HG02763 (cell line): ENCODE data around the gene POLG2.

Source experiments
- ATAC-seq: cut with Tn5 transposase; IDR thresholded peaks from one replicate; pipeline ENCODE4 v1.9.1; 2021; ENCODE audit warnings: mild to moderate bottlenecking, moderate library complexity; ENCODE audit not compliant: unreplicated experiment

Gene POLG2

DNA sequence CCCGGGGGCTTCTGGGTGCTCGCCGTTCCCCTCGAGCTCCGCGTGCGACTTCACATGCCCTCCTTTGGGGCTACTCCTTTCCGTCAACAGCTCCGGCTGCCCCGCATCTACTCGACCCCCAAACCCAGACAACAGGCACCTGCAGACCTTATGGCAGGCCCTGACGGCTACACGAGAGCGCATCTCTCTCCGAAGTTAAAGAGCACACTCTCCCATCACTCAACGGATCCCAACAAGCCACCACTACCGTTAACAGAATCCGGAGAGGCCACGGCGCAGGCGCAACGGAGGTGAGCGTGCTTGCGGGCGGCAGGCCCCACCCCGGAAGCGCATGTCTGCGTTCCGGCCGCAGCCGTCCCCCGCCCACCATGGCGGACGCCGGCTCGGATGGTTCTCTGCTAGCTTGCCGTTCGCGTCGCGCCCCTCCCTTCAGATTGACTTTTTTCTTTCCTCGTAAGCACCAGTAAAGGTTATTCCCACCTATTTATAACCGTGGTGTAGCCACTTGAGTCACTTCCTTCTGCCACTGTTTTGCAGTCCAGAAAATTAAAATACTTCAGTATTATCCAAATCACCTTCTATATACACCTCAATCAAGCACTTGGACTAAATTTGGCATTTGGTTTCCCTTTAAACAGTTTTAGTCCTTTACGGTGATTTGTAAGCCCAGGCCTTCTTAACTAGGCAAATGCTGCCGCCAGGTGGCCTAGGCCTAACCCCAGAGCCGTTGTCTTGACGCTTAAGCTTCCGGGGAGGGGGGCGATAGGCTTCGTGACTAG lies at the start of gene POLG2:
TSS of gene POLG2 (minus strand) at position 269 of the 779 bp plus-strand sequence. CDS start at position 183, 86 bp downstream.
- peak; percentile 83 for ATAC-seq

DNA sequence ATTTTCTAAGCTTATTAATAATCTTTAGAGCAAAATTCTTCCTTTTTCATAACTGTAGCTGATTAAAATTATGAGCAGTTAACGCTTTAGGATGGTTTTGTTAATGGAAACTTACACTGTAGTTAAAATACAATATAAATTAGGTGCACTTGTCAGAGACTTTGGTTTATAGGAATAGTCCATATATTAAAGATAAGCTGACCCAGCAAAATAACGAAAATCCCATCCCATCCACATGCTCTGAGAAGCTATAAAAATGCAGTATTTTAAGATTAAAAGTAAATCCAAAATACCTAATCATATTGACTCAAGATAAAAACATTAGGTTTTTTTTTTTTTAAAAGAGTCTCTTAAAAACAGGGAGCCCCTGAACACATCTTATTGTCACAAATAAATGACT lies 47.9 kb upstream of the POLG2 start:
- ATAC-seq, result no peak

DNA sequence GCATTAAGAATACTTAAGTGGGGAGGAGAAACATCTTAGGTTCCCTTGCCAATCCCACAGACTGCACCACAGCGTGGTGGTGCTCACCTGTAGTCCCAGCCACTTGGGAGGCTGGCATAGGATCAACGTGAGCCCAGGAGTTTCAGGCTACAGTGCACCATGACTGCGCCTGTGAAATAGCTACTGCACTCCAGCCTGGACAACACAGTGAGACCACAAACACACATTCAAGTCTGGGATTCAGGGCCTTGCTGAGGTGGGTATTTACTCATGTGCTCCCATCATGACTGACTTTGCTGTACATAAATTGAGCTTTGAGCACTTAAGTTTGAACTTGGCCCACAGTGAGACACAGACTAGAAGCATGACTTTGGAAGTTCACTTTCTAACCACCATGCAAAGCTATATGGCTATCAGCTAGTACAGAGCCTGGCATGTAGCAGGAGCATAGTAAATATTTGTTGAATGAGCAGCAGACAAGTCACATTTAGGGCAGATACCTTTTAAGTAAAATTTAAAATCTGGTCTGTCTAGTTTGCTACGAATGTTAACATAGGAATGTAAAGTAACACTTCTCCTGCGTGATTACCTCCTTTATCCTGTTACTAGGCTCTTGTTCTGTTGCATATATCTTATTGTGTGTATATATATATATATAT lies 43.4 kb upstream of the POLG2 start:
- ATAC-seq, result no peak

DNA sequence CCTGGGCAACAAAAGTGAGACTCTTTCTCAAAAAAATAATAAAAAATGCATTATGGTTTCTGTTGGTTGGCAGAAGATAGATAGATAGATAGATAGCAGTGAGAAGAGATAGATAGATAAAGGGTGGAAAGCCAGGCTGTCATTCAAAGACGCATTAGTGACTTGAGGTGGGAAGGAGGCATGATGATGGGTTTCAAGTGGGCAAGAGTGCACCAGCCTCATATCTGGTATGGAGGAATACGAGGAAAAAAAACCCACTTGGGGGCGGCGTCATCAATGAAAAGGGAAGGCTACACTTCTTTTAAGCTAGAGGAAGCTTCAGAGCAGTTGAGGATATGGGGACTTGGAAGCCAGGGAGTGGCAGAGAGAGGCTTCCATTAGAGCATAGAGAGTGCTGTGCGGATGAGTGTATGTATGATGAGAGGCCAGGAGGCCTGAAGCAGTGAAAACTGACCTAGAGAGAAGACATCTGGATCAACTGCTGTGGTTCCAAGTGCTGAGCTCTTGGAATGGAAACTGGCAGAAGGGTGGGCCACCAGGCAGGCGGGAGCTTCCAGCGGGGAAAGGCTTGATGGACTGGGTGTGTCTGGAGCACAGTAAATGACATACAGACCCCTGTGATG lies 41.8 kb upstream of the POLG2 start:
- no peak for ATAC-seq

DNA sequence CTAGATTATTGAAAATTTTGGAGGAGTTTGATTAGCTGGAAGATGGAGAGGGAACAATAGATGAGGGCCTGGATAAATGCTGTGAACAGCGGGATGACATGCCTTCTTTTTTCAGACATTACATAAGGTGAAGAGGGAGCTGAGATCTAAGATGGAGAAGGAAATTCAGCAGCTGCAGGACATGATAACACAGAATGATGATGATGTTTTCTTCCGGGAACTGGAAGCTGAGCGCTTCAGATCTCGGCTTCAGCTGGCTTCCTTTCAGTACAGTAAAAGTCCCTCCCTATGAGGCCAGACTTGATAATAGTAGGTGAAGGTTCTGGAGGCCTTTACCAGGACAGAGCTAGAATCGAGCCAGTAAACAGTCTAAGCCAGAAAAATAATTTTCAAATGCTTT lies 40.6 kb upstream of the POLG2 start:
- ATAC-seq, result no peak

DNA sequence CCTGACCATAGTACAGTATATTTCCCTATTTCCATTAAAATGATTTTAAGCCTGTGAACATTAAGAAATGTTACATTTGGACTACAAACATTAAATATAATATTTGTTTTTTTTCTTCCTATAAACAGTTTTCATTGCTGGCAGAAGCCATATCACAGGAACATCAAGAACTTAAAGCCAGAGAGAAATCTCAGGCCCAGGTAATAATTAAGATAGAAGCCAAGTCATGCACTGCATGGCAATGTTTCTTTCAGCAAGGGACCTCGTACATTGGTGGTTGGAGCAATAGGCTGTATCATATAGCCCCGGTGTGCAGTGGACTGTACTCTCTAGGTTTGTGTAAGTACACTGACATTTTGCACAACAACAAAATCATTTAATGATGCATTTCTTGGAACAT lies 40.1 kb upstream of the POLG2 start:
- ATAC-seq, result no peak

DNA sequence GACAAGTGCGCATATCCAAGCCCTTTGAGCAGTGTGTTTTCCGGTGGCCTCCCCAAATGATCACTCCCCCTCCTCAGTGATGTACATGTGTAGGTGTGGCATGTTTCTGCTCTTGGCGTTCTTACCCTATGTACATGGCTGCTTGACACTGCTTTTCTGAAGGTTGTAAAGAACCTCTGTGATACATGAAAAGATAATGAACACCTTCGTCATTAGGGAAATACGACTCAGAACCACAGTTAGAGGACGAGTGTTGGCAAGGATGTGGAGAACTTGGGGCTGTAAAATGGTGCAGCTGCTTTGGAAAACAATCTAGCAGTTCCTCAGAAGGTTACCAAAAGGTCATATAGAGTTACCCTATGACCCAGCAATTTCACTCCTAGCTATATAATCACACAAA lies 38.5 kb upstream of the POLG2 start:
- no peak for ATAC-seq

DNA sequence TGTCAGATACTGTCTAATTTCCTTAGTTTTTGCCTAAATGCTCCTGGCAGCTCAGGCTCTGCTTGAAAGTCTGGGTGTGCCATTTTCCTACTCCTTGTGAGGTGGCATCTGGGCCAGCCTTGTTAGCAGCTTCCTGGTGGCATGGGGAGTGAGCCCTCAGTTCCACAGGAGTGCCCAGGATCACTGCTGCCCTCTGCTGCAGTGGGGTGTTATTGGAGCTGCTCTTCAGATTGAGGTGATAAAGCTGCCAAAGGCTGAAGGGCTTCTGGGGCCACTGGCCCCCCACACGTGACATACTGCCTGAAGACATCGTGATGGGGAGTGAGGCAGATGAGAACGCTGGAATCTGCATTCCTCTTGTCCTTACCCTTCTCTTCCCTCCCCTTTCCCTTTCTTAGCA lies 37.3 kb upstream of the POLG2 start:
- ATAC-seq, result no peak

DNA sequence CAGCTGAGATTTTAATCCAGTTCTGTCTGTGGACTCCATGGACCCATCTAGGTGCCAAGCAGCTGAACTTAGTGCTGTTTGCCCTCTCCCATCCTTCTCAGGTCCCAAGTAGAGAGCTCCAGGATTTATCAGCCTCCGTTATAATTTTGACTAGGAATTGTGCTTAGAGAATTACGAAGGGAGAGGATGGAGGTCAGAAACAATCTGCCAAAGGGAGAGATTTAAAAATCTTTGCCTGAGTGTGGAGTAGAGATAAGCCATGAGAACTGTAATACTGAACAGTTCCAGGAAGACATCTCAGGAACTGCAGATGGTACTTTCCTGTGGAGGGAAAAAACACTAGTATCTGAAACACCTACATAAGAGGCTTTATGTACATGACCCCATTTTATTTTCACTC lies 36.9 kb upstream of the POLG2 start:
- ATAC-seq, result no peak

DNA sequence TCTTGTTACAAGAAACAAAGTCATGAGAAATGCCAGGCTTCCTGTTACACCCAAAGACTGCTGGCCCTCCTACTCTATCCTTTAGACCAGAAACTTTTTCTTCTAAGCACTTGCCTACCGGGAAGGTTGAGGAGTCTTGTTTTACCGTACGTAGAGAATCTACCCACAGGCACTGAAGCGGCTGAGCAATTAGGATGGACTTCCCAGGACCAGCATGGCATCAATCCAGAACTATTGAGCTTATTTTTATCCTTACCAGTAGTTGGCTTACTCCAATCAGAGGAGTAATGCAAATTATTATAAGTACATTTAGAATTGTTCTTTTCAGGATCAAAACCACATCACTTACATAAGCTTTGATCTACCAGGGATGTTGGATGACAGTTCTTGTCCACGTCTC lies 35.6 kb upstream of the POLG2 start:
- no peak for ATAC-seq

DNA sequence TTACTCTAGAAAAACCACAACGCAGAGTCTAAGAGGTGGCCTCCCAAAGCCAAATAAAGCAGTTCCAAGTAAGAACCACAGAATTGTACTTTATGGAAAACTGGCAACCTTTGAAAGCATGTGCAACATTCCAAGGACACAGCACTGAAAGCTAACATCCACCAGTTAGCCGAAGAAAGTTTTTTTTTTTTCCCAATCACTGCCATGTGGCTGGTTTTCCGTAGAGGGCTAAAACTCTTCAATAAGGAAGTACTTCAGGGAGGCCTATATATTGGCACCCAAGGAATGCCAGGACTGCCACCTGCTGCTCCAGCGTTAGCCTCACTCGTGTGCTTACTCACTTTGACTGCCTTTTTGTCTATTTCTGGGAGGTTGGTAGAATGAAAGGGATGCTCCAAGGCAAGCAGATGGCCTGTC lies 35.1 kb upstream of the POLG2 start:
- no peak for ATAC-seq

DNA sequence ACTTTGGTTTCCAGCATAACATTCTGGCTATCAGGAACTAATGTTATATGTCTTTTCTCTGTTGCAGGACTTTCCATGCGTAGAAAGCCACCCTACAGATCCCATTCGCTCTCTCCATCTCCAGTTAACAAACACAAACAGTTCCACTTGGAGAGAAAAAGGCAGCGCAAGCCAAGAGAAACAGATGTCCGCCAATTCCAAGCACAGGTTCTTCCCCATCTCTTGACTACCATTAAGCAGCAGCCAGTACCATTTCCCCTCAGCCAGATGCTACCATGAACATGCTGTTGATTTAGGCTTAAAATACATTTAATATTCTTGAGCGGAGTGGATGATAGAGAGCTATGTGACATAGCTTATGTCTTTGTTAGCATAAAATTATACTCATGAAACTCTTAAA lies 32.4 kb upstream of the POLG2 start:
- ATAC-seq, result no peak

DNA sequence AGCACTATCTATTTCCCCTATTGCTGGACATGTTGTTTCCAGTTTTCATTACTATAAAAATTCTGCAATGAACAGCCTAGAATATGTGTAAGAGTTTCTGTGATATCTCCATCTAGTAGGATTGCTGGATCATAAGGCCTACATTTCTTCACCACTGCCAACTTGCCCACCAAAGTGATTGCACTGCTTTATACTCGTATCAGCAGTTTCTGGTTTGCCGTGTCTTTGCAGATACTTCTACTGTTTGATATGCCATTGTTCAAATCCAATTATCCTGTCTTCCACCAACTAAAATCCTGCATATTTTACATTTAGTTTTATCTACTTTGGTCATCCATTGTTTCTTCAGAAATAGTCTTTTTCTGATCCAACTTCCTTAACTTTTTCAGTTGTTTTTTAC lies 31.1 kb upstream of the POLG2 start:
- ATAC-seq, result no peak

DNA sequence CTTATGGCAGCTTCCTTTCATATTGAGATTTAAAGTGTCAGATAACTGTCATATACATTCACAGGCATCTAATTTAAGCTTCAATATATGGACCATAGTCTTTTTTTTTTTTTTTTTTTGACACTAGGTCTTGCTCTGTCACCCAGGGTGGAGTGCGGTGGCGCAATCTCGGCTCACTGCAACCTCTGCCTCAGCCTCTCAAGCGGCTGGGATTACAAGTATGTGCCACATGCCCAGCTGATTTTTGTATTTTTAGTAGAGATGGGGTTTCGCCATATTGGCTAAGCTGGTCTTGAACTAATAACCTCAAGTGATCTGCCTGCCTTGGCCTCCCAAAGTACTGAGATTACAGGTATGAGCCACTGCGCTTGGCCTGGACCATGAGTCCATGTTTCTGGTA lies 23.5 kb upstream of the POLG2 start:
- ATAC-seq, result no peak

DNA sequence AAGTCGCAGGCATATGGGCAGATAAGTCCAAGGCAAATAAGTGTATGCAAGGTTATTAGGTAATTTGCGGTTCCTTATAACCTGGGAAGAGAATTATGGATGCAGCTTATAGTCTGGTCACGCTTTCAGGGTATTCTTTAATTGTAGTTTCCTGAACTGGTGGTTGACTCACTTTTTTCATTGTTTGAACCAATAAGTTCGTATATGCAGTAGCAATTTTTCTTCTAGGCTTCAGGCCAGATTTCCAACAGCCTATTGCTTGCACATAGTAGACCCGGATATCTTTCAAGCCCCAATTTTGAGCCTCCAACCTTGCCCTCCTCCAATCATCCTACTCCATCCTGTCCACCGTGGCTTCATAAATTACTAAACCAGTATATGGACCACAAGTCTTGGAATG lies 22.7 kb upstream of the POLG2 start:
- no peak for ATAC-seq

DNA sequence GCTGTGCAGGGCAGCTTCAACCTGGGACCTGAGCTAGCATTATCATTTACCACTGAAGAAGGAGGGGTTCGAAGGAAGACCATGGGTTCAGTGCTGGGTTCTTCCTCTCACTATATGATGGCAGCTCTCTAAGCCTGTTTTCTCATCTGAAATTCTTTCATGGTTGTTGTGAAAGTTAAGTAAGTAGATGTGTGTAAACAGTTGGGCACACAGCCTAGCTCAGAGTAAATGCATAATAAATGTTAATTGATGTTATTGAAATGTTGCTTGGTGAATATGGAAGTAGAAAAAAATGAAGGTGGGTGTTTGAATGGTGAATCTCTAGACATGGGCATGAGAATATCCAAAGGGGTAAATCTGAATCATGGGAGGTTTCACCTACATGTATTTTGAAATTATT lies 19.0 kb upstream of the POLG2 start:
- ATAC-seq, result no peak

DNA sequence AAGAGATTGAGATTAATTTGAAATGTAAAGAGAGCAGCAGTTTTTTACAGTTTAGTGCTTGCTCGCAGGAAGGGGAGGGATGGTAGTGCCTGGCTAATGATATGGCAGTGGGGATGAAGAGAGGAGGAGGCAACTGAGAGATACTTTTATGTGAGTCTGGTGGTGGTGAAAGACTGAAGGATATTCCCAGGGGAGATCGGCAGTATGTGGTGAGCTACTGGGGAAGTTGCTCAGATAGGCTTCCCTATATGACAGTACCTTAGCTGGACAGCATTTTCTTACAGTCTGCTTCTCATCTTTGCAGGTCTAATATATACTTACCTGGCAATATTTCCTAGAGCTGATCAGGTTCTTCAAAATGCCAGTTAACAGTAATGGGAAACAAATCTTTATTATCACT lies 18.6 kb upstream of the POLG2 start:
- ATAC-seq, result no peak

DNA sequence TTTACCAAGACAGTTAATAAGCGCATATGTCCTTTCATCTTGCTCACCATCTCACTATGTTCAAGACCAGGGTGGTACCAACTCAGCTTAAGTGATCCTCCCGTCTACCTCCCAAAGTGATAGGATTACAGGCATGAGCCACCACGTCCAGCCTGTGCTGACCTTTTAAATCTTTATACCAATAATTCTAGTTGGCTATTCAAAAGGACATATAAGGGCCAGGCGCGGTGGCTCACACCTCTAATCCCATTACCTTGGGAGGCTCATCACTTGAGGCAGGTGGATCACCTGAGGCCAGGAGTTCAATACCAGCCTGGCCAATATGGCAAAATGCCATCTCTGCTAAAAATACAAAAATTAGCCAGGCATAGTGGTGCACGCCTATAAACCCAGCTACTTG lies 12.3 kb upstream of the POLG2 start:
- no peak for ATAC-seq

DNA sequence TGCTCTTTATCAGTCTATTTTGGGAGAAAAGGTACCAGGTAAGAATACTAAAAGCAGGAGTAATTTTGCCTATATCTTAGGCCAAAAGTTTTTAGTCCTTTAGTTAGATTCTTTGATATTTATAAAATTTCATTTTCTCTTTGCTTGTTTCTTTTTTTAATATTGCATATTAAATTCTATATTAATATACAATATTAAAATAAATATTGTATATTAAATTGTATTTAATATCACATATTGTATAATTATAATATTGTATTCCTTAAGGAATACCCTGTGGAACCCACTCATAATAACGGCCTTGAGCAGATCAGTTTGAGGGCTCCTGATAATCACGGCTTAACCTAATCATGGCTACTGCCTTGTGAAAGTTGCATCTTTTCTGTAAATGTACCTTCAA lies 11.8 kb upstream of the POLG2 start:
- ATAC-seq, result no peak

DNA sequence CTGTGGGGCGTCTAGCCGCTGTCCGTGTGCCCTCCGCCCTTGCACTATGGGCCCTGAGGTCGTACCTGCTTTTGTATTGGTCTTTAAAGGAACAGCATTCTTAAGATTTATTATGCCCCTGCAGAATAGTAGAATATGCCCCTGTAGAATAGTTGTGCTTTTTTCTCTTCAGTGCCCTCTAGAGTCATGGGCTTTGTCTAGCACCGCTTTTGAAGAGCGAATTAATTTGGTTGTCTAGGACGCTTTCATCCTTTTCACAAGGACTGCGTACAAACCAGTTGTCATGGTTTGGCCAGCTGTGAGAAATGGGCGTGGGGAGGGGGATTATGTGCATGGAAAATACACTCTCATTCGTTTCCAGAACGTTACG lies 10.5 kb upstream of the POLG2 start:
- ATAC-seq, result peak; percentile 18

DNA sequence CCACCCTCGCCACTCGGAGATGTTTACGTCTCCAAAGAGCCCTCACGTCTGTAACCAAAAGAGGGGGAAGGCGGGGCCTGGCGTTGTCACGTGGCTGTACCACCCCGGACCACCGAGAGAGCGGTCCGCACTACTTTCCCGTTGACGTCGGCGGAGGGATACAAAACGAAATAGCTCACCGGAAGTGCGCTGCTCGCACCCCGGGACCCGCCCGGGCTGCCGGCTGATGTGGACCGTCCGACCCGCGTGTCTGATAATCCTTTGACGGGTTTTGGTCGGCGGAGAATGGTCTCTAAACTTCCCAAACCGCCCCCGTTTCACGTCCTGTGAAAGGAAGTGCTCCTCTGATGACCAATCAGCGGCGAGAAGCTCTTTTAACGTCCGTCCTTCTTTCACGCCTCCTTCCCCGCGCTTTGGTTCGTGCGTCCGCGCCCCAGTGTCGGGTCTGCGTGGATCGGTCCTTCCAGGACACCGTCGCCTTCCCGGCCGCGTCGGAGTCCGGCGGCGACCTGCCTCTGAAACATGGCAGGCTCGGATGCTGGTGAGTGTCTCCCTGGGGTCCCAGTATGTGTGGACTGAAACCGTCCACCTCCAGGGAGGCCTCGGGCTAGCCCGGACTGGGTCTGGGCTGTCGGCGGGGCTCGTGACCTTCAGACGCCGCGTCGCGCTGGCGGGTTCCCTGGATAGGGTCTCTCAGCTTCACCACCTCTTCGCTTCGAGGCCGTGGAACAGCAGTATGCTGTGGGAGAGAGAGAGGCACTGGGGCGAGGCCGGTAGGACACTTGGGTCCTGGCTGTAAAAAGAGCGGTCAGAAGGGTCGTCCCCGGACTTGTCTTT lies 9.9 kb upstream of the POLG2 start, which contains the start of gene CEP95:
TSS of gene CEP95 (plus strand) at position 402 of the 837 bp plus-strand sequence. CDS start at position 523, 121 bp downstream.
- peak; percentile 61 for ATAC-seq
